GM18526 (cell line): ENCODE measurements around the gene GGT6.

Experiments
- POLR2A ChIP-seq: IDR thresholded peaks from 3 replicates; pipeline ENCODE4 v1.6.1; 2011; ENCODE audit not compliant: insufficient read length; ENCODE audit errors: extremely low read depth

GGT6 gene

DNA sequence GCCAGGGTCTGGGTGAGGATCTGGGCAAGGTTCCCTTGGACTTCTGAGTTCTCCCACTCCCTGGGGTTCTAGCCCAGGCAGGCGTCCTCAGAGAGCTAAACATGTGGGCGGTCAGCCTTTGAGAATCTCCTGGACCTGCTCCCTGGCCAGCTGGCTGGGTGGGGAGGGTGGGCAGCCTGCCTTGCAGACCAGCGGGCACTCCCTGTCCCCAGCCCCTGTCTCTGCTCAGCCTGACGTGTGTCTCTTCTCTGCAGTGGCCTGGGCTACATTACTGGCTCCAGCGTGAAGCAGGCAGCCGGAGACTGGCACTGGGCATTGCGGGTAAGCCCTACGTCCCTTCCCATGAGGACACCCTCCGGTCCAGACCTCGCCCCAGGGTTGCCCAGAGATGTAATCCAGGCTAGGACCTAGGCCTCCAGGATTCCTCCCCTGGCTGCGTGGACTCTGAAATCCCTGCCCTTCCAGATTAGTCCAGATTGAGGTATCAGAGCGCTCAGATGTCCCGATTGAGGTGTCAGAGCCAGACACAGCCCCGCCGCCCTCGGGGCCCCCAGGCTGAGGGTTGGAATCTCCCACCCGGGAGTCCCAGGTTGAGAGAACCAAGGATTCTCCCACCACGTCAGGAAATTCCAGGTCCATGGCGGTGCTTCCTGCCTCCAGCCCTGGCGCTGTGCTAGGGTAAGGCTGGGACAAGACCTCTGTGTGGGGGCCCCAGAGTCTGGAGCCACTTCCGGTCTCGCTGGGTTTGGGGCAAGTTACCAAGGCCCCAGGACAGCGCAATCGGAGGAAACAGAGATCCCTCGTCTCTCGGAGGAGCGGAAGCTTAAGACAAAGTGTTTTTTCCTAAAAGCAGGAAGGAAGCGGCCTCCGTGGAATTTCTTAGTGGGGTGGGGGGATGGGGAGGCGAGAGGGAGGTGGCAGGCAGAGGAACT, 29.3 kb downstream of the GGT6 start:
- TF ChIP-seq POLR2A = no peak

DNA sequence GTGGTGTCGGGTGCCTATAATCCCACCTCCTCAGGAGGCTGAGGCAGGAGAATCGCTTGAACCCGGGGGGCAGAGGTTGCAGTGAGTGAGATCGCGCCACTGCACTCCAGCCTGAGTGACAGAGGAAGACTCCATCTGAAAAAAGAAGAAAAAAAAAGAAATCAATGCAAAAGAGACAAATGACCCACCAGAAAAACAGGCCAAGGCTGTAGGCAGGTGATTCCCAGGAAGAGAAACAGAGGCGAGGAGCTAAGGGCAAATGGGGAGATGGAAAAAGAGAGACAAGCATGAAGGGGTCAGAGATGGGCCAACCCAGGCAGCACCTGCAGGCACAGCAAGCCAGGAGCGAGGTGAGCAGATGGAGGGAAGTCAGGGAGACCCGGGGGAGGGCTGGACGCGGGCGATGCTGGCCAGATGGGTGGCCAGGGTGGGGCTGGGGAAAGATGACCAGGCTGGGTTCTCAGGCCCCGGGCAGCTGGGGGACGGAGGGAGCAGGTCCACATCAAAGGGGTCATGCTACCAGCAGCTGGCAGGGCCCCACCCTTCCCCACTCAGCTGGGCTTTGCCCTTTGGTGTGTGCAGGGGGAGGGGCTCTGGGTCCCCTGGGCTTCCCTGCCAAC, 30.7 kb downstream of the GGT6 start:
- TF ChIP-seq POLR2A = no peak

DNA sequence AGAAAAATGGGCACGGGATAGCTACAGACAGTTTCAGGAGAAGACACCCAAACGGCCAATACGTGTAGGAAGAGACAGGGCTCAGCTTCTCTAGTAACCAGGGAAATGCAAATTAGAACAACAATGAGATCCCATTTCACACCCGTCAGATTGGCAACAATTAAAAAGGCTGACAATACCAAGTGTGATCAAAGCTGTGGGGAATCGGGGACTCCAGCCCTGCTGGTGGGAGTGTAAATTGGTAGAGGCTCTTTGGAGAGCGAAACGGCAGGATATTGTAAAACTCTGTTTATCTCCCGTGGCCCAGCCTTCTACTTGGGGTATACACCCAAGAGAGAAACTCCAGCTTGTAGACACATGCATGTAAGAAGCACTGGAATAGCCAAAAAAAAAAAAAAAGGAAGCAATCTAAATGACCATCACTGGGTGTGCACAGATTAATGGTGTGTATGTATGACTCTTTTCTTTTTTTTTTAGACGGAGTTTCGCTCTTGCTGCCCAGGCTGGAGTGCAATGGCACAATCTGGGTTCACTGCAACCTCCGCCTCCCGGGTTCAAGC, 32.7 kb downstream of the GGT6 start:
- no peak for TF ChIP-seq POLR2A

DNA sequence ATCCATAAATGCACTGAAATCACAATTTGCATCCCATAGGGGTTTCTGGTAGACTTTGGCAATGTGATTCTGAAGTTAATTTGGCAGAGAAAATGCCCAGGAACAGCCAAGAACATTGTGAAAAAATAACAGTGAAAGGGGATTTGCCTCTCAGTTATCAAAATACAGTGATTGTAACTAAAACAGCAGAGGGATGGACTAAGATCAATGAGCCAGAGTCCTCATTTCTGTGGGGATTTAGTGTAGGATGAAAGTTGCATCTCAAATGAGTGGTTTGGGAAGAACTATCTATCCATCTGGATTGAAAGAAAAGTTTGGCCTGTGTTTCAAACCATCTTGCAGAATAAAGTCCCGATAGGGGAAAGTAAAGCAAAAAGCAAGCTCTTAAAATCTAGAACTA, 33.2 kb downstream of the GGT6 start:
- TF ChIP-seq POLR2A = no peak

DNA sequence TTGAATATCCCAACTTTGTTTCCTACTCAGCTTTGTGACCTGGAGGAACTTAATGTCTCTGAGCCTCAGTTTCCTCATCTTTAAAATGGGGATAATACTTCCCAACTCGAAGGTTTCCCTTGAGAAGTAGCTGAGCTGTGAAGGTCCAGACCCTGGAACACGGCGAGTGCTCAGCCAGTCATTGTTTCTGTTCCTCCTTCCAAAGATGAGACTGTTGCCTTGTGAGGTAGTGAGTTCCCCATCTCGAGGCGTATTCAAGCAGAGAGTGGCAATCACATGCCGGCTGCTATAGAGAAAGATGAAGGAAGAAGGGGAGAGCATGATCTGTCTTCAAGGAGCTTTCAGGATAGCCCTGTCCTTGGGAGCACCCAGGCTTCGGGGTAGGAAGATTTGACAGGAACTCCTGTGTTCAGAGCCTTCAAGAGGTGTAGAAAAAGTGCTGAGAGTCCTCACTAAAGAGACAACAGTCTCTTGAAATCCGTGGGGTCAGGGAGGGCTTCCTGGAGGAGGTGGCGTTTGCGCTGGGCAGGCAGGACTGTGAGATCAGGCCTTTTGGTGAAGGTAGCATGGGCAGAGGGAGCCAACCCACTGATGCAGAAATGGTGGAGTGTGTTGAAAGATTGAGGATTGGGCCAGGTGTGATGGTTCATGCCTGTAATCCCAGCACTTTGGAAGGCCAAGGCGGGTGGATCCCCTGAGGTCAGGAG, 34.5 kb downstream of the GGT6 start:
- no peak for TF ChIP-seq POLR2A

DNA sequence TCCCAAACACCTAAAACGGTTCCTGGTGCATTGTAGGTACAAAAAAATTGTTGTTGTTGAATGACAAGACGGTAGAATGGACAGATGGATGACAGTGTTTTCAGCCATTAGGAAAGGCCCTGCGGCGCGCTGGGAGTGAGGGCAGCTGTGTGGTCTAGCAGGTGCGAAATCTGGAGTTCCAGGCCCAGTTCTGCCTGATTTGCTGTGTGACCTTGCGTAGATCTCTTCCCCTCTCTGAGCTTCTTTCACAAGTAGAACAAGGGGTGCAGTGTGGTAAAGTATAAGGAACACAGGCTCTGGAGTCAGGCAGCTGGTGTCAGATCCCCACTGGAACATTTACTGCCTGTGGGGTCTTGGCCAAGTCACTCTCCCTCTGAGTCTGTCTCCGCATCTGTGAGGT, 36.4 kb downstream of the GGT6 start:
- no peak for TF ChIP-seq POLR2A

DNA sequence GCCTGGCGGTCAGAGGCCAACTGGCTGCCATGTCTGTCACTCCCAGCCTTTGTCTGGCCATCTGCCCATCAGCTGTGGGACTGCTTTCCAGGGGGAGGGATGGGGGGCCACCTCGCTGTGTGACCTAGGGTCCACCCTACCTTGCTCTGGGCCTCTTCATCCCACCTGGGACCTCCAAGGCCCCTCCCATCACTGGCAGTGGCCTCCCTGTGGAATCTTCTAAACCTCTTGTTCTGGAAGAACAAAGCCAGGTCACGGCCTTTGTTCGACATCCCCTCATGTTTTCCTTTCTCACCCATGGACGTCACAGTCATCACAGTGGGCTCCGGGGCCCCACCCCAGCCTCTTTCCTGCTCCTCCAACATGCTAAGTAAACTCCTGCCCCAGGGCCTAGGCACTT, 37.7 kb downstream of the GGT6 start:
- no peak for TF ChIP-seq POLR2A

DNA sequence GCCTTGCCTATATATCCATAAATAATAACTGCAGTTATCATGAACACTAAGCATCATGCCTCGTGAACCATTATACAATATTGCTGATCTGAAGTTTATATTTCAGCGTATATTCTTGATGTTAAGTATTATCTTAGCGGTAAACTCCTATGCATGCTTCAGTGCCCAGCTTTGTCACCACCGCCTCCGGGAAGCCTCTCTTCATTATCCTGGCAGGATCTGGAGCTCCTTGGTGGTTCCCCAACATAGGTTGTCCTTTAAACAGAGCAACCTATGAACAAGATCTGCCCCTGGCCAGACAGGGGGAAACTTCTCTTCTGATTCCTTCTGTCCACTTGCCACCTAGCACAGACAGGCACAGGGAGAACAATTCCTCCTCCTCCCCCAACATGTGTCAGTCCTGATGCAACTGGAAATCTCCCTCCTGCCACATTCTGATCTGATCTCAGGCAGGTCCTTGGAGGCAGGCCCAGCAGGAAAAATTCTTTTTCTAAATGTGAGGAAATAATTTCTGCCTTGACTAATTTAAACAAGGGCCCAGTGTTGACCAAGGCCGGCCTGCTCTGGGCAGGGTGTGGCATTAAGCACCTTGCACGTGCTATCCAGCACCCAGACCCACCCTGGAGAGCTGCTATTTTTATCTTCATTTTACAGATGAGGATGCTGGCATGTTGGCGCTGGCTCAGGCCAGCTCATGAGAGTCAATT, 39.3 kb downstream of the GGT6 start:
- no peak for TF ChIP-seq POLR2A

DNA sequence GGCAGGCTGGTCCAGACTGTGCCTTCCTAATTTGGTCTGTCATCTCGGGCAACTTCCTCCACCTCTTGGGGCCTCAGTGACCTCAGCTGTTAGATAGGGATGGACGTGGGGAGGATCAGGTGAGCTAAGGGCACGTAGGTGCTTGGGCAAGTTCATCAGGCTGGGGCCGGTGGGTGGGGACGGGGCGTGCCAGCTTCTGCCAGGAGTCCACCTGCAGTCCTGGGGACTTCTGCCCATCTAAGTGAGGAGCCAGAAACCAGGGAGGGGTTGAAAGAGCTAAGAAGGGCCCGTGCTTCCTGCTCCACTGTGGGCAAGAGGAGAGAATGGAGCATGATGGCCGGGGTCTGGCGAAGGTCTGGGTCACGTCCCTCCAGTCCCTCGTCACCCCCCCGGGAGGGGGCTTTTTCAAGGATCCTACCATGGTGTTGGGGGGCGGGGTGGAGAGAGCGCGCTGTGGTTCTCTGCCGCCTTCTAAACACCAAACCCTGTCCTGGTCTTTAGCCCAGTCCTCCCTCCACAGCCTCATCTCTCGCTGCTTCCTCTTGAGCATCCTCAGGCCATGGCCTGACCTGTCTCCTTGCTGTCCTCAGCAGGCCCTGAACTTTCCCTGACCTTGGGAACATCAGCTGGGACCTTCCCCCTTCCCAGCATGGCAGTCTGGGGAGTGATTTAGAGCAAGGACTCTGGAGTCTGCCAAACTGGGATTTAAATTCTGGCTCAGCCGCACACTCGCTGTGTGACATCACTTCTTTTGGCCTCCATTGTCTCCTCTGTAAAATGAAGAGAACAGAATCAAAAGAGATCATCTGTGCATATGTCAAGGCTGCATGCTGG, 40.1 kb downstream of the GGT6 start:
- TF ChIP-seq POLR2A = no peak

DNA sequence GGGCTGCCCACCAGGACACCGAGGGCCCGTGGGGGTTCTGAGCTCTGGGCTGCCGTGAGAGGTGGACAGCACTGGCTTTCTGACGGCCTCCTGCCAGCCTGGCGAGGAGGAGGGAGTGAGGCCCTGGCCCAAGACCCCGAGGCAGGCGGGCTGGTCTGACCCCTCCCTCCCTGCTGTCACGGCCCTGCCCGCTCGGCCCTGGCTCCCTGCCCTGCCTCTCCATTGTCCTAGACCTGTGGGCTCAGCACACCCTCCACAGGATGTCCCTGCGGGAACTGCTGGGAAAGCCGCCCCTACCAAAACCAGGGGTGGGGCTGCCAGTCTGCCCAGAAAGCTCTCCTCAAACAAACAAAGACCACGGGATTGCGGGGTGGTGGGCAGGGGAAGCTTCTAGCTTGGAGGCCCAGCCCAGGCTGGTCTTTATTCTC, 41.0 kb downstream of the GGT6 start:
- no peak for TF ChIP-seq POLR2A

DNA sequence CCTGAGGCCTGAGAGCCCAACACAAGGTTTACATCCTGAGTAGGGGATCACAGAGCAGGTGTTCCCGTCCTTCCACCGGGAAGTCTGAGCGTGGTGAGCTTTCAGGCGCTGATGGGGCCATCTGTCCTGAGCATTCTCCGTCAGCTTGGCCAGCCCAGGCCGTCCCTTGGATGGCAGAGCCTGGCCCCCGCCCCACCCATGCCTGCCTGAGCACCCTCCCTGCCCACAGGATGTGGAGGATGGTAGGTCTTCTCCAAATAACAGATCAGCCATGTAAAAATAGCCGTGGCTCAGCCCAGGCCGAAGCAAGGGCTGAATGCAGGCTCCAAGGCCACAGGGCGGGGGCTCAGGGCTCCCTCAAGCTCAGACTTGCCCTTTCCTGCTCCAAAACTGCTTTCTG, 41.5 kb downstream of the GGT6 start:
- TF ChIP-seq POLR2A = no peak

DNA sequence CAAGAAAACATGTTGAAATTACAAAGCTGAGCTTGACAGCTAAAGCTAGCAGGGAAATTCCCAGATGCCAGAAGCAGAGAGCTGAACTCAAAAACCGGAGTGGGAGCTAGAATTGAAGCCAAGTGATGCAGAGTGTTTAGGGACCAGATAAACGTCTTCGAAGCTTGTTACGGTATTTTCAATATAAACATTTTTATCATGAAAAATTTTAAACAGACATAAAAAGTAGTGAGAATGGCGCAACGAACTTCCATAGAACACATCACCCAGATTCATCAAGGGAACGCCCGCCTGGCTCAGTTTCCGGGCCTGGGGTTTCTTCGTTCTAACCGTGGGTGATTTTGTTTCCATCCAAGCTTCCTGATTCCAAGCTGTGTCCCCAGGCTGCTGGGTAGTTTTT, 43.6 kb downstream of the GGT6 start:
- TF ChIP-seq POLR2A = no peak

DNA sequence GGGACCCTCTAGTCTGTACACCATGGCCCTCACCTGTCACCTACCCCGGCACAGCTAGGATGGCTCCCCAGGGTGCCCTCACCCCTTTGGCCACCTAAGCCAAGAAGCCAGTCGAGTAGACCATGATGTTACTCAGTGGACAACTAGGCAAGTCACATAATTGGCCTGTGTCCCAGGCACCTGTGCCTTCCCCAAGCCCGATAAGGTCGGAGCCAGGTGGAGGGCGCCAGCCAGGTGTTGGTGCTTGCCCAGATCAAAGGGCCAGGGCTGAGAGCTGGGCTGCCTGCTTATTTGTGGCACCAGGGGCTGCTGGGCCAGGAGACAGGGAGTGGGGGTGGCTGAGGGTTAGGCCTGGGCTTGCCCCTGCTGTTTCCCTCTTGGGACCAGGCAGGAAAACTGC, 44.9 kb downstream of the GGT6 start:
- TF ChIP-seq POLR2A = no peak

DNA sequence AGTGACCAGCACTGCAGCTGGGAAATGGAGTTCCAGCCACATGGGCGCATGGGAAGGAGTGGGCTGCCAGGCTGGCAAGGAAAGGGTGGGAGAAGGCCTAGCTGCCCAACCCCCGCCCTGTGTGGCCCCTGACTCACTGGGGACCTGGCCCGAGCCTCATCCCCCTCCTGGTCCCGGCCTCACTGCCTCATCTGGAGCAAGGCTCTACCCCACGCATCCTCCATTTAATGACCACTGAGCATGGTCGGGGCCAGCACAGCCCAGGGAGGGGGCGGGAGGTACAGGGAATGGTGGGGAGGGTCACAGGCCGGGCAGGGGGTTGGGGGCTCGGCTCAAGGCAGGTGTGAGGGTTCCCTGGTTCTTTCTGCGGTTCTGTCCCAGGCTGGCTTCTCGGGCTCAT, 45.6 kb downstream of the GGT6 start:
- no peak for TF ChIP-seq POLR2A
